CD4-positive, alpha-beta memory T cell (primary cell): ENCODE data around the gene DOCK3. TPM values are rescaled to one million over a fixed set of nuclear protein-coding genes. Genes with fewer than 3 reads are reported as not detected.
A peak's percentile ranks its signal among the peaks of the same experiment; 100 is the strongest.
"Not testable (repeated sequence)": the region's sequence is repeated elsewhere in the genome, so short reads cannot be mapped to it uniquely, and the experiment has no call there.

Experiments used
- CTCF ChIA-PET: fragments of 350-600 bp; sonication (Branson Sonifier 250); formaldehyde crosslinking; loops from one replicate; lab custom pipeline; 2021; ENCODE audit warnings: inconsistent platforms; ENCODE audit not compliant: partially characterized antibody; lab: Charles Lee
- POLR2A ChIA-PET: fragments of 350-600 bp; sonication (Branson Sonifier 250); formaldehyde crosslinking; loops from one replicate; lab custom pipeline; 2021; ENCODE audit not compliant: partially characterized antibody; lab: Charles Lee
- DNase-seq, 5 donors: peaks; one replicate each; pipeline versions ENCODE4 v3.0.0 to v3.0.0-alpha.2; 2020 to 2022; ENCODE audit warnings: mixed read lengths in 1 of 5
- H3K27ac ChIP-seq: one replicate; pipeline ENCODE4 v1.7.0; 2013; ENCODE audit warnings: low read depth, low read length
- H3K27me3 ChIP-seq: 2 replicates; pipeline ENCODE4 v1.7.0; 2013; ENCODE audit warnings: mild to moderate bottlenecking, low read length, moderate library complexity; ENCODE audit not compliant: insufficient read depth
- H3K36me3 ChIP-seq: 2 replicates; pipeline ENCODE4 v1.7.0; 2013; ENCODE audit warnings: mild to moderate bottlenecking, low read length, moderate library complexity; ENCODE audit not compliant: insufficient read depth
- H3K4me1 ChIP-seq: 2 replicates; pipeline ENCODE4 v1.7.0; 2013; ENCODE audit warnings: mild to moderate bottlenecking, low read length, moderate library complexity; ENCODE audit not compliant: insufficient read depth
- H3K4me3 ChIP-seq, 2 donors: one replicate each; pipeline ENCODE4 v1.7.0; 2013; ENCODE audit warnings: low read length in 2 of 2, mild to moderate bottlenecking in 1 of 2
- H3K9me3 ChIP-seq, 2 donors: one replicate each; pipeline ENCODE4 v1.7.0; 2013; ENCODE audit warnings: low read length in 2 of 2, control low read depth in 1 of 2; ENCODE audit not compliant: control insufficient read depth in 1 of 2
- H3K27ac Mint-ChIP-seq, 7 donors: one replicate each; pipeline ENCODE4 v1.8.0; 2020 to 2021; ENCODE audit warnings: mixed read lengths in 7 of 7, mild to moderate bottlenecking in 6 of 7, inconsistent platforms in 3 of 7, moderate library complexity in 3 of 7
- H3K27me3 Mint-ChIP-seq, 2 donors: one replicate each; pipeline ENCODE4 v1.8.0; 2020 to 2021; ENCODE audit warnings: mixed read lengths in 2 of 2
- H3K36me3 Mint-ChIP-seq, 2 donors: one replicate each; pipeline ENCODE4 v1.8.0; 2020 to 2021; ENCODE audit warnings: mixed read lengths in 2 of 2, inconsistent platforms in 1 of 2, mild to moderate bottlenecking in 1 of 2
- H3K4me1 Mint-ChIP-seq, 4 donors: one replicate each; pipeline ENCODE4 v1.8.0; 2020 to 2021; ENCODE audit warnings: mixed read lengths in 4 of 4, mild to moderate bottlenecking in 1 of 4
- H3K4me3 Mint-ChIP-seq, 8 donors: one replicate each; pipeline ENCODE4 v1.8.0; 2020 to 2021; ENCODE audit warnings: mixed read lengths in 8 of 8, mild to moderate bottlenecking in 7 of 8, moderate library complexity in 6 of 8, inconsistent platforms in 3 of 8
- H3K9me3 Mint-ChIP-seq, 8 donors: one replicate each; pipeline ENCODE4 v1.8.0; 2020 to 2021; ENCODE audit warnings: mixed read lengths in 8 of 8, mild to moderate bottlenecking in 5 of 8, inconsistent platforms in 3 of 8, moderate library complexity in 1 of 8
- intact Hi-C: fragments of 100-400 bp; cut with micrococcal nuclease; formaldehyde crosslinking; loops from one replicate; pipeline ENCODE4 v1.15.1; 2023
- polyA plus RNA-seq, 2 donors: library from polyadenylated mRNA; unstranded; fragments of 300-500 nt; fragmentation: Illumina TruSeq; gene quantifications; one replicate each; pipeline ENCODE4 v1.2.3, GENCODE V29; 2021
- total RNA-seq, 2 experiments: library from RNA; stranded (reverse); gene quantifications; one replicate each; pipeline ENCODE4 v1.2.3, GENCODE V29; 2021

Gene DOCK3
- total and polyA plus RNA-seq, 4 experiments from 2014 or later = 0.04 to 2.6 (median 1.3) TPM

DNA sequence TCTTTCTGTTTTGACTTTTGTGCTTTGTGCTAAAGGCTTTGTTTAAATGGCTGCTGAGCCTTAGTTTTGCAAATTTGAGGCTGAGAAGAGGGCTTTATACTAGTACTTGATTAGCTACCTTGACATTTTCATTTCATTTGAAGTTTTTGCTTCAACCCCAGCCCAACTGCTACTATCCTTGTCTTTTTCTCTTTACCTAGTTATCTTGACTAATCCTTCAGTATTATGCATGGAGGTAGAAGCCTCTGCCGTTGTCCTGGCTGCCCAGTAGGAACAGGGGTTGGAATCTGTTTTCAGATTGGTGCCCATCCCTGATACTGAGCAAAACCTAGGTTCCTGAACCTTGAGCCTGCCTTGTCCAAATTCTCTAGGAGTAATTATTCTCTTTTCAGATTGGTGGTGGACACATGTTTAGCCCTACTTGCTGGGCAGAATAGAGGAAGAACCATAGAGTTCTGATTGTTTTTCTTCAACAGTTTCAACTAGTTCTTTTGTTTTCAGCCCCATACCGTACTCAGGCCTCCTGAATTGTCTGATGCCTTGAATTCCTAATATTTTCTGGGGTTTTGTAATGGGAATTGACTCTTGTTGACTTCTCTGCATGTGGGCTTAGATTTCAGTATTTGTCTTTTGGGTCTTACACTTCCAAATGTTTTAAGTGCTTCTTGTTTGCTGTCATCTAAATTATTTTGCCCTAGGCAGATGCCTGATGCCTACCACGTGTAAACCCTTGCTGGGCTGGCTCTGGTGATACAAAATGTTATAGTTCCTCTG is 143.2 kb downstream of the DOCK3 start:
- no peaks in the 10 kb centered on the region for H3K36me3 ChIP-seq
- no peaks in the 10 kb centered on the region for H3K27me3 Mint-ChIP-seq
- intact Hi-C loops = no loop called here
- H3K4me1 Mint-ChIP-seq = no peaks in the 10 kb centered on the region
- no peaks in the 10 kb centered on the region for H3K9me3 ChIP-seq
- H3K36me3 Mint-ChIP-seq = no peaks in the 10 kb centered on the region
- no peak overlapping the region for H3K27ac ChIP-seq
- DNase-seq = no peak
- H3K27ac Mint-ChIP-seq = no peak overlapping the region
- POLR2A ChIA-PET = no interaction called here
- H3K4me3 ChIP-seq = no peak overlapping the region
- no peaks in the 10 kb centered on the region for H3K9me3 Mint-ChIP-seq
- no peak overlapping the region for H3K4me3 Mint-ChIP-seq
- H3K27me3 ChIP-seq = no peaks in the 10 kb centered on the region
- CTCF ChIA-PET = no interaction called here
- H3K4me1 ChIP-seq = no peaks in the 10 kb centered on the region

DNA sequence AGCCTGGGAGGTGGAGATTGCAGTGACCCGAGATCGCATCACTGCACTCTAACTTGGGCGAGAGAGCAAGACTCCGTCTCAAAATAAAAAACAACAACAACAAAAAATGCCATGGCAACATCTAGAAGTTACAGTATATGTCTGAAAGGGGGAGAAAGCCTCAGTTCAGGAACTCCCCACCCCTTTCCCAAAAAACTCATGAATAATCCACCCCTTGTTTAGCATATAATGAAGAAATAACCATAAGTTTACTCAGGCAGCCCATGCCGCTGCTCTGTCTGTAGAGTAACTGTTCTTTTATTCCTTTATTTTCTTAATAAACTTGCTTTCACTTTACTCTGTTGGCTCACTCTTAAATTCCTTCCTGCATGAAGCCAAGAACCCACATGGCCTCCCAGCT is 145.2 kb downstream of the DOCK3 start:
- Histone ChIP-seq H3K27ac (no peak overlapping the region), H3K4me1 (no peaks in the 10 kb centered on the region), H3K9me3 (no peaks in the 10 kb centered on the region), H3K36me3 (no peaks in the 10 kb centered on the region), H3K27me3 (no peaks in the 10 kb centered on the region), H3K4me3 (no peak overlapping the region)
- ChIA-PET POLR2A (no interaction called here), CTCF (no interaction called here)
- Mint-ChIP-seq H3K27me3 (no peaks in the 10 kb centered on the region), H3K4me1 (no peaks in the 10 kb centered on the region), H3K9me3 (no peaks in the 10 kb centered on the region), H3K27ac (no peak overlapping the region), H3K36me3 (no peaks in the 10 kb centered on the region), H3K4me3 (no peak overlapping the region)
- intact Hi-C loops = no loop called here
- DNase-seq = peak in 1 of 5 donors; percentile 25

DNA sequence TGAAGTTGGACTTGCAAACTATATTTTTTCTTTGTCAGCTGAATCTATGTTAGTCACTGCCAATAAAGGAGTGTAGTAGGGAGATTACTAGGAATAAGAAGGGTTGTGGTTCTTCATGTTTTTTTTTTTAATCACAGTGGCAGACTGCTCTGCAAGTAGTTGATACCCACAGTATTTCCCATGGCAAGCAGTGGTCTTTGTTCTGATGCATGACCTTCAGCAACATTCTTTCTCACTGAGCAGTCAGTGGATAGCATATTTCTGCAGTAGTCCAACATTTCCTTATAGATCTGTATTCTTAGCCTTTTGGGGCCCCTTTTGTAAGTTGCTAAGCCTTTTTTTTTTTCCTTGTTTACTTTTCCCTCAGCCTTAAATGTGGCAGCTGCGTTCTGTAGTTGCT is 151.1 kb downstream of the DOCK3 start:
- H3K4me1 ChIP-seq = no peaks in the 10 kb centered on the region
- no peak overlapping the region for H3K4me3 ChIP-seq
- Mint-ChIP-seq H3K36me3 (no peaks in the 10 kb centered on the region), H3K9me3 (peaks cover 0 to 1% (median 0%) of the 10 kb centered on the region in 8 donors), H3K4me1 (peaks cover 0 to 1% (median 0%) of the 10 kb centered on the region in 4 donors), H3K4me3 (no peak overlapping the region), H3K27ac (no peak overlapping the region), H3K27me3 (peaks cover 1 to 2% of the 10 kb centered on the region in 2 donors)
- H3K9me3 ChIP-seq = no peaks in the 10 kb centered on the region
- ChIA-PET POLR2A (no interaction called here), CTCF (no interaction called here)
- H3K27ac ChIP-seq = no peak overlapping the region
- intact Hi-C loops = no loop called here
- no peaks in the 10 kb centered on the region for H3K36me3 ChIP-seq
- no peaks in the 10 kb centered on the region for H3K27me3 ChIP-seq
- DNase-seq = no peak

DNA sequence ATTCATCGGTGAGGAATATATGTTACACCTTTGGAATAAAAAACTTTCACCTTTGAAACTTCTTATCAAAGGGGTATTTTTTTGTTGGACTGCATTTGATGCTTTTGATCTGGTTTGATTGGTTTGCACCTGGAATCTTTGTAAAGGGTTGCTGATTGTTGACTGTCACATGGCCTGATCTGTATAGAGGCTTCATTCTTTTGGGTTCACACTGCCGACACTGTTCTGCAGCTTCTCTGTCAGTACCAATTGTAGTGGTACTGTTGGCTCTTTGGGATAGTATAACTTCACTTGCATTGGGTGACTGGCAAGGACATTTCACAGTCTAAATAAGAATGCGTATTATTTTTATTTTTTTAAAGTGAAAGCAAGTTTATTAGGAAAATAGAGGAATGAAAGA is 155.7 kb downstream of the DOCK3 start:
- Histone ChIP-seq H3K27me3 (no peaks in the 10 kb centered on the region), H3K36me3 (no peaks in the 10 kb centered on the region), H3K27ac (no peak overlapping the region), H3K4me1 (no peaks in the 10 kb centered on the region), H3K4me3 (no peak overlapping the region), H3K9me3 (no peaks in the 10 kb centered on the region)
- H3K27ac Mint-ChIP-seq = no peak overlapping the region
- no peak for DNase-seq
- H3K36me3 Mint-ChIP-seq = no peaks in the 10 kb centered on the region
- peaks cover 0 to 16% (median 0%) of the 10 kb centered on the region in 8 donors for H3K9me3 Mint-ChIP-seq
- intact Hi-C loops = no loop called here
- H3K27me3 Mint-ChIP-seq = peaks cover 2 to 5% of the 10 kb centered on the region in 2 donors
- H3K4me1 Mint-ChIP-seq = peaks cover 0 to 1% (median 0%) of the 10 kb centered on the region in 4 donors
- ChIA-PET POLR2A (no interaction called here), CTCF (no interaction called here)
- H3K4me3 Mint-ChIP-seq = no peak overlapping the region

DNA sequence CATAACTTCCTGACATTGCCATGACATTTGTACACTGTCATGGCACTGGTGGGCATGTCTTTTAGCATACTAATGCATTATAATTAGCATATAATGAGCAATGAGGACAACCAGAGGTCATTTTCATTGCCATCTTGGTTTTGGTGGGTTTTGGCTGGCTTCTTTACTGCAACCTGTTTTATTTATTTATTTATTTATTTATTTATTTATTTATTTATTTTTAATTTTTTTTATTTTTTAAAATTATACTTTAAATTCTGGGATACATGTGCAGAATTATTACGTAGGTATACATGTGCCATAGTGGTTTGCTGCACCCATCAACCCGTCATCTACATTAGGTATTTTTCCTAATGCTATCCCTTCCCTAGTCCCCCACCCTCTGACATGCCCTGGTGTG is 156.3 kb downstream of the DOCK3 start:
- H3K27ac Mint-ChIP-seq, CTCF ChIA-PET, H3K27me3 Mint-ChIP-seq, H3K36me3 Mint-ChIP-seq, H3K4me3 ChIP-seq, H3K36me3 ChIP-seq, H3K4me3 Mint-ChIP-seq, H3K4me1 Mint-ChIP-seq, H3K27me3 ChIP-seq, H3K4me1 ChIP-seq, H3K9me3 ChIP-seq, DNase-seq, POLR2A ChIA-PET, intact Hi-C loops, H3K27ac ChIP-seq: not testable (repeated sequence)
- H3K9me3 Mint-ChIP-seq = peaks cover 0 to 16% (median 0%) of the 10 kb centered on the region in 8 donors

DNA sequence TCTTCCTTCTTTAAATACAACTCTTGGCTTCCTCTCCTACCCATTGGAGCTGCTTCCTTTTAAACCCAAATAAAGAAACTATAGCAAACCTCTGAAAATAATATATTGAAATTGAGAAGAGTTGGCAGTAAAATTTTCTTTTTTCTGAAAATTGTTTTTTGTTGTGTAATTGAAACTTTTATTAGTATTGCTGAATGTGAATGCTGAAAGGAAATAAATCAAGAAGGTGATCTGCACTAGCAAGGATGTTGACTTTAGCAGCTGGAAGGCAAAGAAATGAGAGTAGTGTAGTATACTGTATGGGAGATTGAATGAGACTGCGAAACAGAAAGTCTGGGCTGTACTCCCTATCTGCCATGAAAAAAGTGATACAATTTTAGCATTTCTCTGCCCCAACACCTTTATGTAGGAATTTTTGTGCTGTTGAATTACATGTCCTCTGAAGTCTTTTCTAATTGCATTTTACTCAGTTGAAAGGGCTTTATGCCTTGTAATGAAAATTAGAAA is 166.3 kb downstream of the DOCK3 start:
- no peaks in the 10 kb centered on the region for H3K36me3 ChIP-seq
- ChIA-PET POLR2A (no interaction called here), CTCF (no interaction called here)
- intact Hi-C loops = no loop called here
- Mint-ChIP-seq H3K9me3 (peaks cover 0 to 3% (median 0%) of the 10 kb centered on the region in 8 donors), H3K27ac (no peak overlapping the region), H3K36me3 (no peaks in the 10 kb centered on the region), H3K4me1 (peaks cover 0 to 2% (median 0%) of the 10 kb centered on the region in 4 donors), H3K27me3 (peaks cover 6% of the 10 kb centered on the region in 2 donors), H3K4me3 (no peak overlapping the region)
- no peaks in the 10 kb centered on the region for H3K9me3 ChIP-seq
- no peaks in the 10 kb centered on the region for H3K4me1 ChIP-seq
- H3K27me3 ChIP-seq = peaks cover 2% of the 10 kb centered on the region
- no peak overlapping the region for H3K4me3 ChIP-seq
- H3K27ac ChIP-seq = no peak overlapping the region
- no peak for DNase-seq

DNA sequence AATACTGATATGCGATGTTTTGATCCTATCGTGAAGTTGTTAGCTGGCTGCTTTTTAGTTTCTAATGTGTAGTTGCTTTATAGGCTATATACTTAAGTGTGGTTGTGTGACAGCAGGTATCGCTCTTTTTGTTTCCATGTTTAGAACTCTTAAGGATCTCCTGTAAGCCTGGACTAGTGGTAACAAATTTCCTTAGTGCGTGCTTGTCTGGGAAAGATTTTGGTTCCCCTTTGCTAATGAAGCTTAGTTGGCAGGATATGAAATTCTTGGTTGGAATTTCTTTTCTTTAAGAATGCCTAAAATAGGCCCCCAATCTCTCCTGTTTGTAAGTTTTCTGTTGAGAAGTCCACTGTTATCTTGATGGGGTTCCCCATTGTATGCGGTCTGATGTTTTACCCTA is 173.6 kb downstream of the DOCK3 start:
- Mint-ChIP-seq H3K27ac (no peak overlapping the region), H3K9me3 (peaks cover 4 to 30% (median 18%) of the 10 kb centered on the region in 8 donors), H3K4me3 (no peak overlapping the region), H3K36me3 (peaks cover 3 to 9% of the 10 kb centered on the region in 2 donors), H3K27me3 (peaks cover 6 to 9% of the 10 kb centered on the region in 2 donors), H3K4me1 (peaks cover 0 to 2% (median 0%) of the 10 kb centered on the region in 4 donors)
- DNase-seq = no peak
- CTCF ChIA-PET = no interaction called here
- H3K27ac ChIP-seq = no peak overlapping the region
- POLR2A ChIA-PET = no interaction called here
- H3K9me3 ChIP-seq = peaks cover 0 to 3% of the 10 kb centered on the region in 2 donors
- intact Hi-C loops = no loop called here
- no peaks in the 10 kb centered on the region for H3K4me1 ChIP-seq
- no peak overlapping the region for H3K4me3 ChIP-seq
- no peaks in the 10 kb centered on the region for H3K27me3 ChIP-seq
- no peaks in the 10 kb centered on the region for H3K36me3 ChIP-seq
